PC-3 (cell line): ENCODE results near the gene ARRB1.

ENCODE experiments used
- CTCF ChIP-seq: fragments of 300-600 bp; sonication (generic); conservative IDR thresholded peaks from 2 replicates; pipeline ENCODE4 v1.5.1; 2017; ENCODE audit warnings: antibody characterized with exemption, low read depth, mild to moderate bottlenecking, low read length
- EZH2 ChIP-seq: fragments of 300-600 bp; sonication (generic); IDR thresholded peaks from one replicate; pipeline ENCODE4 v1.6.1; 2017; ENCODE audit warnings: antibody characterized with exemption, mild to moderate bottlenecking, low read length; ENCODE audit not compliant: unreplicated experiment
- EZH2phosphoT487 ChIP-seq: fragments of 300-600 bp; sonication (generic); IDR thresholded peaks from 2 replicates; pipeline ENCODE4 v1.6.1; 2018; ENCODE audit warnings: mild to moderate bottlenecking, antibody characterized with exemption, low read length, borderline replicate concordance

GRCh38 chr11:75387736-75388294 is 36.4 kb upstream of the ARRB1 start:
- TF ChIP-seq CTCF, result no peak
- TF ChIP-seq EZH2, result no peak
- no peak for TF ChIP-seq EZH2phosphoT487
